DOHH2 (cell line): ENCODE measurements around the gene UGT1A3.

ENCODE experiments used
- H3F3A ChIP-seq: fragments of 200-600 bp; sonication (generic), shearing (Covaris generic); 2 replicates; pipeline ENCODE4 v1.6.0; 2016; ENCODE audit warnings: antibody characterized with exemption, mild to moderate bottlenecking; ENCODE audit not compliant: control insufficient read depth, insufficient read depth
- H3K27ac ChIP-seq: fragments of 200-600 bp; sonication (generic); 2 replicates; pipeline ENCODE4 v1.5.1; 2014; ENCODE audit warnings: low read depth, mild to moderate bottlenecking, low read length, moderate library complexity
- H3K27me3 ChIP-seq: fragments of 200-600 bp; sonication (generic); 2 replicates; pipeline ENCODE4 v1.6.1; 2014; ENCODE audit warnings: mild to moderate bottlenecking, low read length, mixed read lengths; ENCODE audit not compliant: control insufficient read depth
- H3K36me3 ChIP-seq: fragments of 200-600 bp; sonication (generic); 2 replicates; pipeline ENCODE4 v1.6.1; 2014; ENCODE audit warnings: mild to moderate bottlenecking, low read length, moderate library complexity, mixed read lengths; ENCODE audit not compliant: control insufficient read depth
- H3K4me1 ChIP-seq: fragments of 200-600 bp; sonication (generic); 2 replicates; pipeline ENCODE4 v1.6.1; 2014; ENCODE audit warnings: mild to moderate bottlenecking, low read length, mixed read lengths; ENCODE audit not compliant: control insufficient read depth
- H3K4me2 ChIP-seq: fragments of 200-600 bp; sonication (generic); 2 replicates; pipeline ENCODE4 v1.6.0; 2014; ENCODE audit warnings: mild to moderate bottlenecking, low read length, moderate library complexity
- H3K4me3 ChIP-seq: fragments of 200-600 bp; sonication (generic); 2 replicates; pipeline ENCODE4 v1.5.1; 2014; ENCODE audit warnings: mild to moderate bottlenecking, low read length, mixed read lengths
- H3K79me2 ChIP-seq: fragments of 200-600 bp; sonication (generic); 2 replicates; pipeline ENCODE4 v1.6.1; 2014; ENCODE audit warnings: mild to moderate bottlenecking, low read length, mixed read lengths; ENCODE audit not compliant: control insufficient read depth
- H3K9me2 ChIP-seq: fragments of 200-600 bp; sonication (generic); replicated peaks from 2 replicates; pipeline ENCODE4 v1.6.1; 2014; ENCODE audit warnings: mild to moderate bottlenecking, low read length, mixed read lengths; ENCODE audit not compliant: control insufficient read depth
- H3K9me3 ChIP-seq: fragments of 200-600 bp; sonication (generic); 2 replicates; pipeline ENCODE4 v1.6.1; 2014; ENCODE audit warnings: antibody characterized with exemption, low read length, mixed read lengths; ENCODE audit not compliant: control insufficient read depth, insufficient read depth
- H4K20me1 ChIP-seq: fragments of 200-600 bp; sonication (generic); 2 replicates; pipeline ENCODE4 v1.6.0; 2014; ENCODE audit warnings: low read depth, mild to moderate bottlenecking, antibody characterized with exemption, low read length, moderate library complexity; ENCODE audit not compliant: control insufficient read depth, insufficient read depth
- CTCF ChIP-seq: fragments of 200-600 bp; sonication (generic); IDR thresholded peaks from one replicate; pipeline ENCODE4 v1.5.1; 2014; ENCODE audit warnings: antibody characterized with exemption, mild to moderate bottlenecking, low read depth, low read length; ENCODE audit not compliant: poor library complexity, severe bottlenecking
- EZH2phosphoT487 ChIP-seq: fragments of 200-600 bp; sonication (generic); IDR thresholded peaks from 2 replicates; pipeline ENCODE4 v1.6.1; 2017; ENCODE audit warnings: borderline replicate concordance, mild to moderate bottlenecking, antibody characterized with exemption, low read length, moderate library complexity, mixed read lengths

The UGT1A3 gene

GRCh38 chr2:233811732-233812131, 82.9 kb downstream of the UGT1A3 start:
- Histone ChIP-seq H3K9me2 (no peaks in the 10 kb centered on the region), H3K79me2 (no peaks in the 10 kb centered on the region), H3K4me1 (no peaks in the 10 kb centered on the region), H4K20me1 (no peaks in the 10 kb centered on the region), H3K9me3 (peaks cover 5% of the 10 kb centered on the region; the same call in 1 of the 2 replicates), H3F3A (no peaks in the 10 kb centered on the region), H3K4me2 (no peak overlapping the region), H3K36me3 (no peaks in the 10 kb centered on the region), H3K4me3 (no peak overlapping the region), H3K27ac (no peak overlapping the region), H3K27me3 (peaks cover 10% of the 10 kb centered on the region)
- no peak for TF ChIP-seq CTCF
- no peak for TF ChIP-seq EZH2phosphoT487

- Histone ChIP-seq H3K4me3 (no peak overlapping the region), H3K4me2 (no peak overlapping the region), H3K9me3 (peaks cover 5% of the 10 kb centered on the region; the same call in 1 of the 2 replicates), H3F3A (no peaks in the 10 kb centered on the region), H3K79me2 (no peaks in the 10 kb centered on the region), H4K20me1 (no peaks in the 10 kb centered on the region), H3K9me2 (no peaks in the 10 kb centered on the region), H3K27ac (no peak overlapping the region), H3K27me3 (peaks cover 7% of the 10 kb centered on the region), H3K4me1 (no peaks in the 10 kb centered on the region), H3K36me3 (no peaks in the 10 kb centered on the region)
- TF ChIP-seq CTCF = no peak
- no peak for TF ChIP-seq EZH2phosphoT487
These were observed 84.6 kb downstream of the UGT1A3 start for GRCh38 chr2:233813236-233814055.

GRCh38 chr2:233814056-233814835, 85.4 kb downstream of the UGT1A3 start:
- Histone ChIP-seq H3K27me3 (peaks cover 2% of the 10 kb centered on the region; the same call in 1 of the 2 replicates), H3K4me1 (no peaks in the 10 kb centered on the region), H3K9me2 (no peaks in the 10 kb centered on the region), H3K4me3 (no peak overlapping the region), H4K20me1 (no peaks in the 10 kb centered on the region), H3K4me2 (no peak overlapping the region), H3F3A (no peaks in the 10 kb centered on the region), H3K27ac (no peak overlapping the region), H3K79me2 (no peaks in the 10 kb centered on the region), H3K36me3 (no peaks in the 10 kb centered on the region), H3K9me3 (peaks cover 5% of the 10 kb centered on the region; the same call in 1 of the 2 replicates)
- TF ChIP-seq CTCF (no peak), EZH2phosphoT487 (no peak)
